NCI-H2081 treated with DMSO at 0.1 percent for 48 hours (cell line): Measurements from ENCODE around the gene PCK1.
"Not testable (repeated sequence)": the region's sequence is repeated elsewhere in the genome, so short reads cannot be mapped to it uniquely, and the experiment has no call there.

Experiments
- DNase-seq: peaks from one replicate; lab custom pipeline; 2025; lab: John Stamatoyannopoulos, UW

Gene PCK1

DNA sequence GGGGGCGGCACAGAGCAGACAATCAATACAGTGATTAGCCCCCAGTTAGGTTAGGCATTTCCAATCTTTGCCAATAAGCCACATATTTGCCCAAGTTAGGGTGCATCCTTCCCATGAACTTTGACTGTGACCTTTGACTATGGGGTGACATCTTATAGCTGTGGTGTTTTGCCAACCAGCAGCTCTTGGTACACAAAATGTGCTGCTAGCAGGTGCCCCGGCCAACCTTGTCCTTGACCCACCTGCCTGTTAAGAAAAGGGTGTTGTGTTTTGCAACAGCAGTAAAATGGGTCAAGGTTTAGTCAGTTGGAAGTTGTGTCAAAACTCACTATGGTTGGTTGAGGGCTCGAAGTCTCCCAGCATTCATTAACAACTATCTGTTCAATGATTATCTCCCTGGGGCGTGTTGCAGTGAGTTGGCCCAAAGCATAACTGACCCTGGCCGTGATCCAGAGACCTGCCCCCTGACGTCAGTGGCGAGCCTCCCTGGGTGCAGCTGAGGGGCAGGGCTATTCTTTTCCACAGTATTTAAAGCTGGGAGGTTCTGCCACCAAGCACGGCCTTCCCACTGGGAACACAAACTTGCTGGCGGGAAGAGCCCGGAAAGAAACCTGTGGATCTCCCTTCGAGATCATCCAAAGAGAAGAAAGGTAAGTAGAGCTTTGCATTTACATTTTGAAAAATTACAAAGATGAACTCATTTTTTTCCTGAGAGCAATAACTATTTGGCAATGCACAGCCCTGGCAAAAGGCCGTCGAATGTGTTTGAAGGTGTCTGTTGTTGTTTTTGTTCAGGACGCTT, at the start of gene PCK1:
PCK1 (plus strand) TSS at position 557 of the 802 bp plus-strand sequence. CDS start 302 bp downstream, outside the sequence.
- no peak for DNase-seq

DNA sequence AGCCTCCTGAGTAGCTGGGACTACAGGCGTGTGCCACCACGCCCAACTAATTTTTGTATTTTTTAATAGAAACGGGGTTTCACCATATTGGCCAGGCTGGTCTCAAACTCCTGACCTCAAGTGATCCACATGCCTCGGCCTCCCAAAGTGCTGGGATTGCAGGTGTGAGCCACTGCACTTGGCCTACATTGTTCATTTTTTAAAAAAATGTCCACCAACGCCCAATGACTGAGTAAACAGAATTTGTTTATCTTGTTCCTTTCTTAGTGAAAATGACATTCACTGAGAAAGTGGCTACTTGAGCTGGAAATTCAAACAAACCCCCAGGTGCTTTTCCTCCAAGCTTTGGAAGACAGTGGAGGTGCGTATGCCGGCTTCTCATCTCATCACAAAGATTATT, 49.2 kb upstream of the PCK1 start:
- not testable (repeated sequence) for DNase-seq

DNA sequence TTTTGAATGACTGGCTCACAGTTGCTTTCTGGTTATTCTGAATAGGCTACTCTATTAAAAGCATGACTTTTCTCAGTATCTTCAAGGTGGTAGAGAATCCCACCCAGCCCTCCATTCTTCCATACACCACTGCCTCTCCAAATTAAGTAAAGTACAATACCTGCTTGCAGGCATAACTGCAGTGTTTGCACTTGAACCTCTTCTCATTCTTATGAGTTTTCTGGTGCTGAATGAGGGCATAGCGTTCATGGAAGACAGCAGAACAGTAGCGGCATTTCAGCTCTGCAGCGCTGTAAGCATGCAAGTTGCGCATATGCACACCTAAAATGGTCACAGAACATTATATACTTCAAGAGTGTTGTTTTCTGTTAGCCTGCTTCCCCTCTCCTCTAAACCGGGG, 48.5 kb upstream of the PCK1 start:
- DNase-seq = no peak

- no peak for DNase-seq
These were observed 47.7 kb upstream of the PCK1 start for GRCh38 chr20:57513199-57513598.

GRCh38 chr20:57514273-57514751, 46.6 kb upstream of the PCK1 start:
- DNase-seq = no peak

DNA sequence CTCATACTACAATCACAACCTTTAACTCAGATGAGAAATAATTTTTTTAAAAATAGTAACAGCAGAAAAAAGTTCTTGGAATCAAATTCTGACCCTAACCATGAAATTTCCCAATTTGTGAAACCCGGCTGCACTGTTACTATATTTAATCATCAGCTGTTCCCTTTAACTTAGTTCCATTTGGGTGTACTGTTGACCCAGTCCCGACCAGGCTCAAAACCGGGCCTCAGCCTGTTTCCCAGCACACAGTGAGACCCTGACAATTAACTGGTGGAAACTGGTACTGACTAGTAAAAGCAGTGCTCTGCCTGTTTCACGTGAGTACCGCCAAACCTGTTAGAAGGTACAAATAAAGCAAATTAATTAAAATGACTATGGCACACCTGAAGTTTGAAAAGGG, 43.0 kb upstream of the PCK1 start:
- no peak for DNase-seq

DNA sequence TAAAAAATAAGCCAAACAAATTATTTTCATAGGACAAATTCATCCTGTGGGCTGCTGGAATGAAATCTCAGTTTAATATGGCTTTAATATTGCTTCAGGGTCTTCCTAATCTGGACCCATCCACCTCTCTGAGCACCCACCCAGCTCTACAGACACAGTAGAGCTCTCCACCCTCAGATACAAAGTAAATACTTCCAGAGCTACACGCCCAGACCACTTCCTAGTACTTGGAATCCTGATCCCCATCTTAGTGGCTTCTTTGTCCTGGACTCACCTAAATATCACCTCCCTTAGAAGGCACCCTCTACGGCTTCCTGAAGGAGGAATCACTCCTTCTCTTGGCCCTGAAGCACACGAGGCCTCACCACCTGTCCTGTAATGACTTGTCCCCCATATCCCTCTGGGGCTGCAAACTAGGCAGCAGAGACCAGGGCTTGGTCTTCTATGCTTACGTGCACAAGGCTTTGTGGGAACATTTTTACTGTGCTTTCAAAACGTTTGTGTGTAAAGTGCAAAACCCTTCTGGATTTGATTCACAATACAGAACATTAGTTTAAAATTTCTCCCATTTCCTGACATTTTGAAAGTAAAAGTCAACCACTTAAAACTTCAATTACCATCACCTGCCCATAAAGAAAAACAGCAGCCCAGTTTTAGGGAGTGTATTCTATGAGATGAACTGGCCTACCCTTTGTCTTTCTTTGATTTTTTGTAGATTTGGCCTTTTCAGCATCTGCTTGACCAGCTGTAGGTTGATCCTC, 38.4 kb upstream of the PCK1 start:
- DNase-seq = no peak

GRCh38 chr20:57523782-57524181, 37.1 kb upstream of the PCK1 start:
- DNase-seq = no peak

GRCh38 chr20:57524511-57525176, 36.3 kb upstream of the PCK1 start, which contains the start of gene CTCFL:
Gene CTCFL, minus strand, starts transcription at chr20:57525140. Its CDS starts 935 bp downstream, at chr20:57524205.
- DNase-seq = no peak

DNA sequence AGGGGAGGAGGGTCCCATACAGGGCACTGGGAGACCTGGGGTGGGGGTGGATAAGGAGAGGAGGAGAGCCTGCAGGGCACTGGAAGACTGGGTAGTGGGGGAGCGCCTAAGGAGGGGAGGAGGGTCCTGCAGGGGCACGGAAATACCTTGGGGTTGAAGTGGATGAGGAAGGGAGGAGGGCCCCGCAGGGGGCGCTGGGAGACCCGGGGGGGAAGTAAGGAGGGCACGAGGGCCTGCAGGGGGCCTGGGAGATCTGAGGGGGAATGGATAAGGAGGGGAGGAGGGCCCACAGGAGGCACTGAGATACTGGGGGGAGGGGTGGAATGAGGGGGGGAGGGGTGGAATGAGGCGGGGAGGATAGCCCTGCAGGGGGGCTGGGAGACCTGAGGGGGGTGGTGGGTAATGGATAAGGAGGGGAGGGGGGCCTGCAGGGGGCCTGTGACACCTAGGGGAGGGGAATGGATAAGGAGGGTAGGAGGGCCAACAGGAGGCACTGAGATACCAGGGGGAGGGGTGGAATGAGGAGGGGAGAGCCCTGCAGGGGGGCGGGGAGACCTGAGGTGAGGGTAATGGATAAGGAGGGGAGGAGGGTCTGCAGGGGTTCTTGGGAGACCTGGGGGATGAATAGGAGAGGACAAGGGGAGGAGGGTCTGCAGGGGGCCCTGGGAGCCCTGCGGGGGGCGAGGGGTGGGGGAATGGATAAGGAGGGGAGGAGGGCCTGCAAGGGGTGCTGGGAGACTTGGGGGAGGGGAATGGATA, 35.4 kb upstream of the PCK1 start:
- no peak for DNase-seq

DNA sequence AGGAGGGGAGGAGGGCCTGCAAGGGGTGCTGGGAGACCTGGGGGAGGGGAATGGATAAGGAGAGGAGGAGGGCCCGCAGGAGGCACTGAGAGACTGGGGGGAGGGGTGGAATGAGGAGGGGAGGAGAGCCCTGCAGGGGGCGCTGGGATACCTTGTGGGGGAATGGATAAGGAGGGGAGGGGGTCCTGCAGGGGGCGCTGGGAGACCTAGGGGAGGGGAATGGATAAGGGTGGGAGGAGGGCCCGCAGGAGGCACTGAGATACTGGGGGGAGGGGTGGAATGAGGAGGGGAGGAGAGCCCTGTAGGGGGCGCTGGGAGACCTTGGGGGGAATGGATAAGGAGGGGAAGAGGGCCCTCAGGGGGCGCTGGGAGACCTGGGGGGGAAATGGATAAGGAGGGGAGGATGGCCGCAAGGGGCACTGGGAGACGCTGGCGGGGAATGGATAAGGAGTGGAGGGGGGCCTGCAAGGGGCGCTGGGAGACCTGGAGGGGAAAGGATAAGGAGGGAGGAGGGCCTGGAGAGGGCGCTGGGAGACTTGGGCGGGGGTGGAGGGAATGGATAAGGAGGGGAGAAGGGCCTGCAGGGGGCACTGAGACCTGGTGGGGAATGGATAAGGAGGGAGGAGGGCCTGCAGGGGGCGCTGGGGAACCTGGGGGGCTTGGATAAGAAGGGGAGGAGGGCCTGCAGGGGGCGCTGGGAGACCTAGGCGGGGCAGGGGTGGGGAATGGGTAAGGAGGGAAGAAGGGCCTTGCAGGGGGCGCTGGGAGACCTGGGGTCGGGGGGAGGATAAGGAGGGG, 34.6 kb upstream of the PCK1 start:
- DNase-seq = no peak

- no peak for DNase-seq
These were observed 33.9 kb upstream of the PCK1 start for GRCh38 chr20:57526885-57527460.

DNA sequence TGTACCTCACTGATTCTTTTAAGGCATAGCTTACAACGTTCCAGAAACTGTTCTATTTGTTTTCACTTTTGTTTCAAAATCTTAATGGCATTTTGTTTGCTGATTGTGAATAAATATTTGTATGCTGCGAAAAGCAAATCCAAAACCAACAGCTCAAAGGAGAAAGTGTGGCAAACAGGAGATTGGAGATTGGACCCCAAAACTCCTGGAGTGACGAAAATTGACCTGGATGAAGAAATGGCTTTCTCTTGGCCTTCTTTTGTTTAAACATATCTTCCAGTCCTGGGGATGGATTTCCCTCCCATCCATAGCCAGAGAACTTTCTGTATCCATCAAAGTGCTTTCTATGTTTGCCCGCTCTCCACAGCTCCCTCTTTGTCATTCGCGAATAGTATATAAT, 33.2 kb upstream of the PCK1 start:
- DNase-seq = no peak

- DNase-seq = no peak
These were observed 32.8 kb upstream of the PCK1 start for GRCh38 chr20:57528148-57528547.

DNA sequence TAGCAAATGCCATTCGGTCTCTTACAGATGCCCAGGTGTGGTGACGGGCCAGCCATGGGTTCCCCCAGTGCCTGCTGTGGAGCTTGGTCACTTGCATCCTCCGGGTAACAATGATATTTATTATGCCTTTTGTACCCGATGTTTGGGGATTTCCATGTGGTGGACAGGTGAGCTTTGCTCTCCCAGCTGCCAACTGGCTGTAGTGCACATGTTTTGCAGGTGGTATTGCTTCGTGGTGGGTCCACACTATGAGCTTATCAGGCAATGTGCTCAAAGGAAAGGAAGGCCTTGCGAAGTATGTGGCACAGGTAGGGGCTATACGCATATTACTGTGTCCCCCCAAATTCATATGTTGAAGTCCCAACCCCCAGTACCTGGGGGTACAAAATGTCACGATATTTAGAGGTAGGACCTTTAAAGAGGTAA, 31.7 kb upstream of the PCK1 start:
- DNase-seq = no peak

DNA sequence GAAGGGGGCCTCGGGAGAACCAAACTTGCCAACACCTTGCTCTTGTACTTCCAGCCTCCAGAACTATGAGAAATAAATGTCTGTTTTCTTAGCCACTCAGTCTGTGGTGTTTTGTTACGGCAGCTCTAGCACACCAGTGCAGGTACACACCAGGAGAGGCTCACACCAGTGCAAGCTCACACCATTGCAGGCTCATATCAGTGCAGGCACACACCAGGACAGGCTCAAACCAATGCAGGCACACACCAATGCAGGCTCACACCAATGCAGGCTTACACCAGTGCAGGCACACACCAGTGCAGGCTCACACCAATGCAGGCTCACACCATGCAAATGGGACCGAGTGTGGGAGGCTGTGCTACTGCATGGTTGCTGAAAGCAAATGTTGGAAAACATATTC, 31.1 kb upstream of the PCK1 start:
- no peak for DNase-seq

GRCh38 chr20:57530327-57530981, 30.5 kb upstream of the PCK1 start:
- no peak for DNase-seq

DNA sequence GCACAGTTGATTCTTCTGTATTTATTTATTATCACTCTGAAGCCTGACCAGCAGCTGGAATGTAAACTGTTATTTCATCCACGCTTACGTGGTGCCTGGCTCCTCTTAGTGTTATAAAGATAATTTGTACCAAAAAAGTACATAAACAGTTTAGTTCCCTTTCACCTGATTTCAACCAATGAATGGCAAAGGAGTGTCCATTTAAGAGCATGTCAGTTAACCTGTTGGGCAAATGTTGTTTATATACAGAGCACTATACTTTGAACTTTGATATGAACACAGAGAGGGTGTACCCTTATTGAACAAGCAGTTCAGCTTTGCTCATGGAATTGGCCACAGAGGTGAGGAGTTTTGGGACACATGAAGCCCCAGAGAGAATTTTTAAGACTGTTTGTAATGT, 28.8 kb upstream of the PCK1 start:
- no peak for DNase-seq

DNA sequence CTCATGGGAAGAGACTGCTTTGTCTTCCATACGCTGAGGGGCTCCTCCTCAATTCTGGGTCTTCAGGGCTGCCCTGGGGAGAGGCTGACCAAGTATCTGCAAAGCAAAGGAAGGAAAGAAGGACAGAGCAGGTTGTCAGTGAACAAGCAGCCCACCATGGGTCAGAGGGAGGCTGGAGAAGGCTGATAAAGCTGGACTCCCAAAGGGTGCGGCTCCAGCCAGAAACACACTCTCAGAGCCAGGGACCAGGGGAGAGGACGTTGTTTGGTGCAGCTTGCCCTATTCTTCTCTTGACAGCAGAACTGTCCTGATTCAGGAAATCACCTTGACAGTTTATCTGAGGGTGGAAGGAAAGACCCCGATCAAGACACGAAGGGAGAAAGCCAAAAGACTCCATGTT, 25.6 kb upstream of the PCK1 start:
- no peak for DNase-seq

DNA sequence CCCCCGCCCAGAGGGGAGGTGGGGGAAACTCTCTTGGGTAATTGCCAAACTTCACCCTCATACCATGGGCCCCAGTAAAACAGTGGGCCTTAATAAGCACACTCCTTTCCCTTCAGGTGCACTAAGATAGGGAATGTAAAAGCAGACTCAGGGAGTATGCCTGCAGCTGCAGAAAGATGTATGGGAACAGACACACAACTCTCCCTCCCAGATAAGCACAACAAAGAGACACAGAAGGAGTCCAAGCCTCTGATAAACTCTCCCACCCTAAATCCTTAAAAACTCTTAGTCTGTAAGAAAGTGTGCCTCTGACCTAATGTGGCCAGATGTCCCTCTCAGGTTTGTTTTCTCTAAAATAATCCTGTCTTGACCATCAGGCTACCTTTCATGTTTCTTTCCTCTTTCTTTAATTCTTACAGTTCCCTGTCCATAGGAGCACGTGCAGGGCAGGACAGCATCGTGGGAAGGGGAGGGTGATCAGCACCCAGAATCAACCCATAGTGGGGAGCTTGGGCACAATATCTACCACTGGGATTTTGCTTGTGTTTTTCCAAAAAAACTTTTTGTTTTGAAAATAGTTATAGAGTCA, 24.7 kb upstream of the PCK1 start:
- DNase-seq = no peak
